H1 (cell line): ENCODE results near the gene ZNF121. TPM values are rescaled to one million over a fixed set of nuclear protein-coding genes. Genes with fewer than 3 reads are reported as not detected.

Experiments
- CTCF ChIA-PET: fragments of 300-600 bp; sonication (Branson Sonifier 250); formaldehyde crosslinking; loops from one replicate; lab custom pipeline; 2021; ENCODE audit not compliant: partially characterized antibody; lab: Charles Lee
- POLR2A ChIA-PET: fragments of 300-600 bp; sonication (Branson Sonifier 250); formaldehyde crosslinking; loops from one replicate; lab custom pipeline; 2021; ENCODE audit warnings: inconsistent platforms; ENCODE audit not compliant: partially characterized antibody; lab: Charles Lee
- DNase-seq, 2 experiments: peaks; one replicate each; pipeline versions ENCODE4 v3.0.0 to v3.0.0-alpha.2; 2010 to 2022; ENCODE audit warnings: low spot score in 2 of 2, low read depth in 1 of 2, mixed read lengths in 1 of 2
- FAIRE-seq: peaks from 2 replicates; lab custom pipeline; 2011; peaks lifted over from hg19 to GRCh38; lab: Jason Lieb, UNC
- H2AFZ ChIP-seq: 2 replicates; pipeline ENCODE4 v1.8.1; 2012; ENCODE audit warnings: low read length, inconsistent platforms
- H2AK5ac ChIP-seq: 2 replicates; pipeline ENCODE4 v1.6.1; 2013; ENCODE audit warnings: low read depth, low read length
- H2BK120ac ChIP-seq: replicated peaks from 2 replicates; pipeline ENCODE3; 2013; ENCODE audit warnings: low read depth, low read length, inconsistent platforms
- H2BK12ac ChIP-seq: 2 replicates; pipeline ENCODE4 v1.6.1; 2013; ENCODE audit warnings: low read depth, low read length
- H2BK15ac ChIP-seq: 2 replicates; pipeline ENCODE4 v1.6.1; 2013; ENCODE audit warnings: low read length
- H2BK20ac ChIP-seq: 2 replicates; pipeline ENCODE4 v1.6.1; 2013; ENCODE audit warnings: low read length
- H2BK5ac ChIP-seq: 2 replicates; pipeline ENCODE4 v1.6.1; 2013; ENCODE audit warnings: low read depth, low read length
- H3K14ac ChIP-seq: 2 replicates; pipeline ENCODE4 v1.6.1; 2013; ENCODE audit warnings: inconsistent platforms; ENCODE audit not compliant: insufficient read length
- H3K18ac ChIP-seq: 2 replicates; pipeline ENCODE4 v1.6.1; 2013; ENCODE audit warnings: low read length; ENCODE audit errors: extremely low read depth
- H3K23ac ChIP-seq: 2 replicates; pipeline ENCODE4 v1.6.1; 2013; ENCODE audit warnings: inconsistent platforms; ENCODE audit not compliant: insufficient read length
- H3K23me2 ChIP-seq: 2 replicates; pipeline ENCODE4 v1.6.1; 2013; ENCODE audit warnings: low read depth, low read length
- H3K27ac ChIP-seq: 2 replicates; pipeline ENCODE4 v1.6.1; 2011; ENCODE audit warnings: low read depth, low read length, inconsistent platforms
- H3K27me3 ChIP-seq, 4 experiments: replicated peaks in 1 of 4; 1 replicate in 1 of 4; 2 replicates in 3 of 4; pipeline versions ENCODE4 v1.6.1 to v1.8.1; 2011 to 2013; ENCODE audit warnings: low read length in 3 of 4, mild to moderate bottlenecking in 3 of 4, inconsistent platforms in 2 of 4, mixed read lengths in 2 of 4, moderate library complexity in 1 of 4; ENCODE audit not compliant: control insufficient read depth in 3 of 4, insufficient read depth in 3 of 4; ENCODE audit errors: extremely low read depth in 1 of 4
- H3K36me3 ChIP-seq, 4 experiments: 2 replicates each; pipeline versions ENCODE4 v1.6.1 to v1.8.1; 2011 to 2013; ENCODE audit warnings: mild to moderate bottlenecking in 4 of 4, low read length in 3 of 4, moderate library complexity in 2 of 4, control low read depth in 1 of 4, inconsistent platforms in 1 of 4; ENCODE audit not compliant: insufficient read depth in 4 of 4, control insufficient read depth in 2 of 4
- H3K4ac ChIP-seq: replicated peaks from 2 replicates; pipeline ENCODE3; 2013; ENCODE audit warnings: low read length, low read depth, mixed read lengths, inconsistent platforms; ENCODE audit not compliant: insufficient read length
- H3K4me1 ChIP-seq, 4 experiments: replicated peaks in 1 of 4; 1 replicate in 1 of 4; 2 replicates in 3 of 4; pipeline versions ENCODE4 v1.6.1 to v1.8.1; 2011 to 2013; ENCODE audit warnings: low read length in 3 of 4, inconsistent platforms in 2 of 4, mixed read lengths in 1 of 4; ENCODE audit not compliant: insufficient read depth in 4 of 4, control insufficient read depth in 3 of 4
- H3K4me2 ChIP-seq, 2 experiments: 2 replicates each; pipeline versions ENCODE4 v1.6.1 to v1.8.1; 2011 to 2013; ENCODE audit warnings: low read depth in 2 of 2, low read length in 2 of 2, control low read depth in 1 of 2, inconsistent platforms in 1 of 2, mild to moderate bottlenecking in 1 of 2; ENCODE audit not compliant: insufficient read depth in 1 of 2
- H3K4me3 ChIP-seq, 4 experiments: fragments of 200-600, 300-600 bp in 1 of 4; sonication (generic), shearing (Covaris generic), sonication (Bioruptor Twin) in 1 of 4; 2 replicates each; pipeline versions ENCODE4 v1.5.1 to v1.8.1; 2011 to 2016; ENCODE audit warnings: low read length in 4 of 4, low read depth in 3 of 4, control low read depth in 2 of 4, inconsistent platforms in 2 of 4, mild to moderate bottlenecking in 2 of 4, mixed read lengths in 1 of 4, moderate library complexity in 1 of 4; ENCODE audit not compliant: insufficient read depth in 2 of 4; ENCODE audit errors: extremely low read depth in 1 of 4
- H3K56ac ChIP-seq: replicated peaks from 2 replicates; pipeline ENCODE3; 2013; ENCODE audit warnings: low read depth, mild to moderate bottlenecking, mixed read lengths, low read length, inconsistent platforms; ENCODE audit not compliant: insufficient read length
- H3K79me1 ChIP-seq: 2 replicates; pipeline ENCODE4 v1.6.1; 2013; ENCODE audit warnings: low read depth, low read length, control low read depth
- H3K79me2 ChIP-seq, 2 experiments: 2 replicates each; pipeline versions ENCODE4 v1.6.1 to v1.8.1; 2012 to 2013; ENCODE audit warnings: low read length in 2 of 2, mild to moderate bottlenecking in 2 of 2, inconsistent platforms in 1 of 2; ENCODE audit not compliant: insufficient read depth in 2 of 2, control insufficient read depth in 1 of 2
- H3K9ac ChIP-seq, 4 experiments: replicated peaks in 1 of 4; 1 replicate in 1 of 4; 2 replicates in 3 of 4; pipeline versions ENCODE4 v1.6.1 to v1.8.1; 2011 to 2013; ENCODE audit warnings: low read depth in 3 of 4, low read length in 3 of 4, control low read depth in 2 of 4, mild to moderate bottlenecking in 2 of 4, moderate library complexity in 2 of 4, inconsistent platforms in 1 of 4; ENCODE audit errors: extremely low read depth in 1 of 4
- H3K9me3 ChIP-seq, 2 experiments: 2 replicates each; pipeline versions ENCODE4 v1.6.1 to v1.8.1; 2012 to 2013; ENCODE audit warnings: mild to moderate bottlenecking in 2 of 2, moderate library complexity in 2 of 2, control low read depth in 1 of 2, inconsistent platforms in 1 of 2, low read depth in 1 of 2, low read length in 1 of 2, mixed read lengths in 1 of 2; ENCODE audit not compliant: insufficient read depth in 2 of 2
- H4K20me1 ChIP-seq, 2 experiments: replicated peaks in 1 of 2; 2 replicates each; pipeline versions ENCODE3 to v1.8.1; 2011 to 2013; ENCODE audit warnings: inconsistent platforms in 2 of 2, low read length in 2 of 2, mild to moderate bottlenecking in 1 of 2; ENCODE audit not compliant: insufficient read depth in 2 of 2, control insufficient read depth in 1 of 2
- H4K5ac ChIP-seq: 2 replicates; pipeline ENCODE4 v1.6.1; 2013; ENCODE audit warnings: low read length, low read depth, mixed read lengths, inconsistent platforms; ENCODE audit not compliant: insufficient read length
- H4K8ac ChIP-seq: 2 replicates; pipeline ENCODE4 v1.8.0; 2013; ENCODE audit warnings: mild to moderate bottlenecking, moderate library complexity, low read length, inconsistent platforms; ENCODE audit not compliant: insufficient read depth; ENCODE audit errors: extremely low read depth
- H4K91ac ChIP-seq: replicated peaks from 2 replicates; pipeline ENCODE3; 2013; ENCODE audit warnings: low read length, mixed read lengths, inconsistent platforms; ENCODE audit not compliant: insufficient read length
- CREB1 ChIP-seq: IDR thresholded peaks from 2 replicates; pipeline ENCODE4 v1.6.1; 2012; ENCODE audit warnings: inconsistent platforms
- POU5F1 ChIP-seq: IDR thresholded peaks from 2 replicates; pipeline ENCODE4 v1.6.1; 2011; ENCODE audit warnings: low read depth, mild to moderate bottlenecking, low read length, moderate library complexity
- SAP30 ChIP-seq: fragments of 300-600 bp; sonication (generic); IDR thresholded peaks from 2 replicates; pipeline ENCODE4 v1.7.1; 2012; ENCODE audit warnings: low read length, moderate library complexity, mild to moderate bottlenecking, inconsistent platforms; ENCODE audit not compliant: insufficient read depth, insufficient replicate concordance
- TAF1 ChIP-seq: IDR thresholded peaks from 2 replicates; pipeline ENCODE4 v1.6.1; 2011; ENCODE audit warnings: mild to moderate bottlenecking, low read depth, low read length
- TAF7 ChIP-seq: optimal IDR thresholded peaks from 2 replicates; pipeline ENCODE3; 2011; ENCODE audit warnings: low read depth, mild to moderate bottlenecking, inconsistent platforms, low read length, moderate library complexity, borderline replicate concordance
- WGBS, 2 experiments: shearing (Covaris generic) in 1 of 2; methylation state at CpG; one replicate each; pipeline versions ENCODE4 v1.1.6 to v1.1.7; 2013 to 2015; ENCODE audit warnings: low lambda C conversion rate in 2 of 2, mixed read lengths in 2 of 2, inconsistent platforms in 1 of 2, low coverage in 1 of 2, missing lambda C conversion rate in 1 of 2; ENCODE audit not compliant: insufficient replicate concordance in 2 of 2, insufficient coverage in 1 of 2, insufficient read length in 1 of 2; ENCODE audit errors: extremely low coverage in 1 of 2, missing lambda C conversion rate in 1 of 2; 5-methylcytosine and 5-hydroxymethylcytosine counted together
- polyA plus RNA-seq, 7 experiments: library from polyadenylated mRNA; depleted of rRNA in 3 of 7; stranded (reverse) in 5 of 7; unstranded in 2 of 7; fragments of >200 nt in 5 of 7; fragments of 200-250 nt in 2 of 7; gene quantifications; 1 replicate in 5 of 7; 2 replicates in 1 of 7; 4 replicates in 1 of 7; pipeline versions ENCODE4 v1.2.1 to v1.2.3, GENCODE V29; 2011 to 2013; ENCODE audit warnings: missing spikeins in 2 of 7, mixed read lengths in 2 of 7
- total RNA-seq: library from RNA; stranded (reverse); fragmentation: NEBNext Ultra II Directional; extraction: Animal tissue kit (Norgen Biotek cat#: 25700); gene quantifications from 2 replicates; pipeline ENCODE4 v1.2.1, GENCODE V29; 2021
- TF ChIP-seq, protein P1 (sequence below): IDR thresholded peaks from 2 replicates; pipeline ENCODE4 v1.6.1; 2012; ENCODE audit warnings: inconsistent platforms
- TF ChIP-seq, protein P2 (sequence below): IDR thresholded peaks from 2 replicates; pipeline ENCODE4 v1.6.1; 2011; ENCODE audit warnings: low read depth, mild to moderate bottlenecking, low read length; ENCODE audit not compliant: insufficient read depth

ZNF121 gene
- total and polyA plus RNA-seq, 2 of the 8 experiments (the other 6 are each of a cell fraction or from before 2014, with no cell fraction given) = 22.2 to 220 TPM

DNA sequence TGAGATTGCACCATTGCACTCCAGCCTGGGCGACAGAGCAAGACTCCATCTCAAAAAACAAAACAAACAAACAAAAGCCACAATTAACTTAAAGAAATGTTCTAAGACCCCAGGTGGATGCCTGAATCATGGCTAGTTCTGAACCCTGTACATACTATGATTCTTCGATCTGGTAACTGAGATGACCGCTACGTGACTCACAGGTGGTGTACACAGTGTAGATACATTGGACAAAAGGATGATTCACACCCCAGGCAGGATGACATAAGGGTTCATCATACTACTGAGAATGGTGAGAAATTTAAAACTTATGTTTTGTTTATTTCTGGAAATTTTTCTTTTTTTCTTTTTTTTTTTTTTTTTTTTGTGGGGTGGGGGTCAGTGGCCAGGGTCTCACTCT is 52.4 kb downstream of the ZNF121 start:
- Histone ChIP-seq H4K20me1 (no peaks in the 10 kb centered on the region), H3K4me3 (no peak overlapping the region), H3K27ac (no peak overlapping the region), H3K18ac (no peak overlapping the region), H3K14ac (no peak overlapping the region), H2AFZ (no peak overlapping the region), H4K5ac (no peak overlapping the region), H2AK5ac (no peak overlapping the region), H3K36me3 (peaks cover 47 to 99% (median 80%) of the 10 kb centered on the region in 4 experiments), H3K56ac (no peak overlapping the region), H3K9ac (no peak overlapping the region), H3K79me1 (peaks cover 2% of the 10 kb centered on the region; the same call in 1 of the 2 replicates), H3K27me3 (no peaks in the 10 kb centered on the region), H3K4me1 (no peaks in the 10 kb centered on the region)
- no peak for DNase-seq
- POLR2A ChIA-PET = no interaction called here
- CTCF ChIA-PET = no interaction called here
- TF ChIP-seq, protein P1, sequence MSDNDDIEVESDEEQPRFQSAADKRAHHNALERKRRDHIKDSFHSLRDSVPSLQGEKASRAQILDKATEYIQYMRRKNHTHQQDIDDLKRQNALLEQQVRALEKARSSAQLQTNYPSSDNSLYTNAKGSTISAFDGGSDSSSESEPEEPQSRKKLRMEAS = no peak
- TF ChIP-seq TAF7 = no peak
- TF ChIP-seq CREB1 = no peak
- no peak for TF ChIP-seq SAP30
- no peak for TF ChIP-seq POU5F1
- no peak for TF ChIP-seq TAF1
- TF ChIP-seq, protein P2, sequence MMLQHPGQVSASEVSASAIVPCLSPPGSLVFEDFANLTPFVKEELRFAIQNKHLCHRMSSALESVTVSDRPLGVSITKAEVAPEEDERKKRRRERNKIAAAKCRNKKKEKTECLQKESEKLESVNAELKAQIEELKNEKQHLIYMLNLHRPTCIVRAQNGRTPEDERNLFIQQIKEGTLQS = no peak
- TF ChIP-seq, all 59 proteins: peak for 0
- no peak overlapping the region for H4K8ac ChIP-seq
- H3K4me2 ChIP-seq = no peak overlapping the region
- WGBS, 2 experiments = 95% methylated on average over 4 of the region's 4 CpGs; no CpG with 5 or more reads in 1 of the 2 experiments
- H2BK5ac ChIP-seq = no peak overlapping the region
- H2BK120ac ChIP-seq = no peak overlapping the region
- no peak overlapping the region for H2BK12ac ChIP-seq
- no peak overlapping the region for H2BK20ac ChIP-seq
- H4K91ac ChIP-seq = no peak overlapping the region
- H3K4ac ChIP-seq = no peak overlapping the region
- peaks cover 65 to 79% of the 10 kb centered on the region in 2 experiments for H3K9me3 ChIP-seq
- no peak overlapping the region for H2BK15ac ChIP-seq
- no peak for FAIRE-seq
- H3K23me2 ChIP-seq = no peaks in the 10 kb centered on the region
- peaks cover 0 to 12% of the 10 kb centered on the region in 2 experiments; a peak in 2 of 4 replicates for H3K79me2 ChIP-seq
- no peak overlapping the region for H3K23ac ChIP-seq
